Central memory CD8-positive, alpha-beta T cell (primary cell): Measurements from ENCODE around the gene PLEKHA4.
"Not testable (repeated sequence)": the region's sequence is repeated elsewhere in the genome, so short reads cannot be mapped to it uniquely, and the experiment has no call there.

Source experiments
- ATAC-seq: fragments of 150-1000 bp; cut with Tn5 transposase; replicated peaks from 2 replicates; pipeline ENCODE4 v1.10.0; 2022; ENCODE audit warnings: mild to moderate bottlenecking, moderate FRiP score, moderate number of reproducible peaks; ENCODE audit not compliant: poor library complexity, severe bottlenecking; ENCODE audit errors: extremely low read depth
- DNase-seq, 2 donors: peaks; one replicate each; pipeline ENCODE4 v3.0.0; 2021; ENCODE audit warnings: low spot score in 2 of 2
- H3K27ac Mint-ChIP-seq: one replicate; pipeline ENCODE4 v1.8.0; 2022; ENCODE audit warnings: low read depth, mild to moderate bottlenecking, moderate library complexity, mixed read lengths
- H3K27me3 Mint-ChIP-seq: one replicate; pipeline ENCODE4 v1.8.0; 2022; ENCODE audit warnings: mixed read lengths
- H3K36me3 Mint-ChIP-seq: one replicate; pipeline ENCODE4 v1.8.0; 2022; ENCODE audit warnings: mild to moderate bottlenecking, moderate library complexity, mixed read lengths; ENCODE audit not compliant: insufficient read depth
- H3K4me1 Mint-ChIP-seq: one replicate; pipeline ENCODE4 v1.8.0; 2022; ENCODE audit warnings: mixed read lengths
- H3K4me3 Mint-ChIP-seq: one replicate; pipeline ENCODE4 v1.8.0; 2022; ENCODE audit warnings: mild to moderate bottlenecking, moderate library complexity, mixed read lengths
- H3K9me3 Mint-ChIP-seq: one replicate; pipeline ENCODE4 v1.8.0; 2022; ENCODE audit warnings: mixed read lengths

The PLEKHA4 gene

GRCh38 chr19:48879696-48880095, 11.3 kb upstream of the PLEKHA4 start:
- not testable (repeated sequence) for H3K4me3 Mint-ChIP-seq

DNA sequence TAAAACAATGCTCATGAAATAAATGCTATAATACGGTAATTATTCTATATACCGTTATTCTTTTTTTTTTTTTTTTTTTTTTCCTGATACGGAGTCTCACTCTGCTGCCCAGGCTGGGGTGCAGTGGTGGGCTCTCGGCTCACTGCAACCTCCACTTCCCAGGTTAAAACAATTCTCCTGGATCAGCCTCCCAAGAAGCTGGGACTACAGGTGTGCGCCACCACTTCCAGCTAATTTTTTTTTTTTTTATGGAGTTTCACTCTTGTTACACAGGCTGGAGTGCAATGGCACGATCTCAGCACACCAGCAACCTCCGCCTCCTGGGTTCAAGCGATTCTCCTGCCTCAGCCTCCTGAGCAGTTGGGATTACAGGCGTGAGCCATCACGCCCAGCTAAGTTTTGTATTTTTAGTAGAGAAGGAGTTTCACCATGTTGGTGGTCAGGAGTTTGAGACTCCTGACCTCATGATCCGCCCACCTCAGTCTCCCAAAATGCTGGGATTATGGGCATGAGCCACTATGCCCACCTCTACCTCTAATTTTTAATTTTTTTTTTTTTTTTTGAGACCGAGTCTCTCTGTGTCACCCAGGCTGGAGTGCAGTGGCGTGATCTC, 10.7 kb upstream of the PLEKHA4 start:
- peak overlapping the region; percentile 62 for H3K27ac Mint-ChIP-seq
- H3K4me3 Mint-ChIP-seq, result no peak overlapping the region
- no peak for ATAC-seq

More at GRCh38 chr19:48879696-48880095, 11.3 kb upstream of the PLEKHA4 start:
- H3K36me3 Mint-ChIP-seq, result peaks cover 74% of the 10 kb centered on the region
- H3K27me3 Mint-ChIP-seq, DNase-seq, H3K9me3 Mint-ChIP-seq, ATAC-seq: not testable (repeated sequence)
- H3K27ac Mint-ChIP-seq, result peak overlapping the region; percentile 62
- H3K4me1 Mint-ChIP-seq, result peaks cover 26% of the 10 kb centered on the region

GRCh38 chr19:48878196-48879024, 10.0 kb upstream of the PLEKHA4 start:
- Mint-ChIP-seq H3K4me3 (peak overlapping the region; percentile 8), H3K27ac (peak overlapping the region; percentile 100), H3K9me3 (no peaks in the 10 kb centered on the region), H3K27me3 (no peaks in the 10 kb centered on the region), H3K36me3 (peaks cover 82% of the 10 kb centered on the region), H3K4me1 (peaks cover 39% of the 10 kb centered on the region)
- no peak for ATAC-seq
- no peak for DNase-seq

More for the DNA sequence above, 10.7 kb upstream of the PLEKHA4 start:
- Mint-ChIP-seq H3K9me3 (no peaks in the 10 kb centered on the region), H3K27me3 (no peaks in the 10 kb centered on the region), H3K4me1 (peaks cover 32% of the 10 kb centered on the region), H3K36me3 (peaks cover 79% of the 10 kb centered on the region)
- DNase-seq, result no peak

DNA sequence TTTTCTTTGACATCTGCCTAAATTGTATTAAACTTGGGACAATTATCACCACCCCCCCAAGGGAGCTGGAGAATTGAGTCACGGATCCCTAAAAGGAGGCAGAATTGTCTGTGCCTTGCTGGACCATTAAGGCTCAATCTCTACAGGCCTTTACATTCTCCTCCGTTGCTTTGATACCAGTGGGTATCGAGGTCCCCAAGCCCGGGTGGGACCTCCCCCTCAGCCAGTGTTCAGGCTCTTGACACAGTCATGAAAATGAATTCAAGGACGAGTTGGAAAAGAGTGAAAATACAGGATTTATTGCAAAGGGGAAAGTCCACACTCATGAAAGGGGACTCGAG, 9.4 kb upstream of the PLEKHA4 start:
- no peak for DNase-seq
- no peaks in the 10 kb centered on the region for H3K9me3 Mint-ChIP-seq
- H3K27ac Mint-ChIP-seq, result peak overlapping the region; percentile 100
- peaks cover 88% of the 10 kb centered on the region for H3K36me3 Mint-ChIP-seq
- H3K27me3 Mint-ChIP-seq, result no peaks in the 10 kb centered on the region
- peak overlapping the region; percentile 8 for H3K4me3 Mint-ChIP-seq
- ATAC-seq, result no peak
- H3K4me1 Mint-ChIP-seq, result peaks cover 45% of the 10 kb centered on the region

- Mint-ChIP-seq H3K27ac (peak overlapping the region; percentile 100), H3K36me3 (peaks cover 89% of the 10 kb centered on the region), H3K4me1 (peaks cover 54% of the 10 kb centered on the region), H3K4me3 (peak overlapping the region; percentile 99)
- peak in 1 of 2 donors; percentile 30 for DNase-seq
- H3K27me3 Mint-ChIP-seq, ATAC-seq, H3K9me3 Mint-ChIP-seq: not testable (repeated sequence)
These were observed 7.9 kb upstream of the PLEKHA4 start for GRCh38 chr19:48876043-48876981.

DNA sequence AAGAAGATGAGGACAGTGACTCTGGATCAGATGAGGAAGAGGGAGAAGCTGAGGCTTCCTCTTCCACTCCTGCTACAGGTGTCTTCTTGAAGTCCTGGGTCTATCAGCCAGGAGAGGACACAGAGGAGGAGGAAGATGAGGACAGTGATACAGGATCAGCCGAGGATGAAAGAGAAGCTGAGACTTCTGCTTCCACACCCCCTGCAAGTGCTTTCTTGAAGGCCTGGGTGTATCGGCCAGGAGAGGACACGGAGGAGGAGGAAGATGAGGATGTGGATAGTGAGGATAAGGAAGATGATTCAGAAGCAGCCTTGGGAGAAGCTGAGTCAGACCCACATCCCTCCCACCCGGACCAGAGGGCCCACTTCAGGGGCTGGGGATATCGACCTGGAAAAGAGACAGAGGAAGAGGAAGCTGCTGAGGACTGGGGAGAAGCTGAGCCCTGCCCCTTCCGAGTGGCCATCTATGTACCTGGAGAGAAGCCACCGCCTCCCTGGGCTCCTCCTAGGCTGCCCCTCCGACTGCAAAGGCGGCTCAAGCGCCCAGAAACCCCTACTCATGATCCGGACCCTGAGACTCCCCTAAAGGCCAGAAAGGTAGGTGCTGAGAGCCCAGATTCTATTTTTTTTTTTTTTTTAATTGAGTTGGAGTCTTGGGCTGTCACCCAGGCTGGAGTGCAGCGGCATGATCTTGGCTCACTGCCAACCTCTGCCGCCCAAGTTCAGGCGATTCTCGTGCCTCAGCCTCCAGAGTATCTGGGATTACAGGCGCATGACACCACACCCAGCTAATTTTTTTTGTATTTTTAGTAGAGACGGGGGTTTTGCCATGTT, 6.1 kb upstream of the PLEKHA4 start:
- DNase-seq (no peak), ATAC-seq (peak; percentile 1)
- Mint-ChIP-seq H3K36me3 (peaks cover 76% of the 10 kb centered on the region), H3K27me3 (no peaks in the 10 kb centered on the region), H3K9me3 (no peaks in the 10 kb centered on the region), H3K4me1 (peaks cover 54% of the 10 kb centered on the region), H3K27ac (peak overlapping the region; percentile 100), H3K4me3 (peak overlapping the region; percentile 99)

DNA sequence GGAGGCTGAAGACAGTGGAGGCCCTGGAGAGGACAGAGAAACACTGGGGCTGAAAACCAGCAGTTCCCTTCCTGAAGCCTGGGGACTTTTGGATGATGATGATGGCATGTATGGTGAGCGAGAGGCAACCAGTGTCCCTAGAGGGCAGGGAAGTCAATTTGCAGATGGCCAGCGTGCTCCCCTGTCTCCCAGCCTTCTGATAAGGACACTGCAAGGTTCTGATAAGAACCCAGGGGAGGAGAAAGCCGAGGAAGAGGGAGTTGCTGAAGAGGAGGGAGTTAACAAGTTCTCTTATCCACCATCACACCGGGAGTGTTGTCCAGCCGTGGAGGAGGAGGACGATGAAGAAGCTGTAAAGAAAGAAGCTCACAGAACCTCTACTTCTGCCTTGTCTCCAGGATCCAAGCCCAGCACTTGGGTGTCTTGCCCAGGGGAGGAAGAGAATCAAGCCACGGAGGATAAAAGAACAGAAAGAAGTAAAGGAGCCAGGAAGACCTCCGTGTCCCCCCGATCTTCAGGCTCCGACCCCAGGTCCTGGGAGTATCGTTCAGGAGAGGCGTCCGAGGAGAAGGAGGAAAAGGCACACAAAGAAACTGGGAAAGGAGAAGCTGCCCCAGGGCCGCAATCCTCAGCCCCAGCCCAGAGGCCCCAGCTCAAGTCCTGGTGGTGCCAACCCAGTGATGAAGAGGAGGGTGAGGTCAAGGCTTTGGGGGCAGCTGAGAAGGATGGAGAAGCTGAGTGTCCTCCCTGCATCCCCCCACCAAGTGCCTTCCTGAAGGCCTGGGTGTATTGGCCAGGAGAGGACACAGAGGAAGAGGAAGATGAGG, 5.3 kb upstream of the PLEKHA4 start:
- no peaks in the 10 kb centered on the region for H3K9me3 Mint-ChIP-seq
- H3K4me1 Mint-ChIP-seq, result peaks cover 54% of the 10 kb centered on the region
- no peaks in the 10 kb centered on the region for H3K27me3 Mint-ChIP-seq
- peaks cover 69% of the 10 kb centered on the region for H3K36me3 Mint-ChIP-seq
- H3K27ac Mint-ChIP-seq, result peak overlapping the region; percentile 100
- peak overlapping the region; percentile 99 for H3K4me3 Mint-ChIP-seq
- DNase-seq (no peak), ATAC-seq (no peak)

DNA sequence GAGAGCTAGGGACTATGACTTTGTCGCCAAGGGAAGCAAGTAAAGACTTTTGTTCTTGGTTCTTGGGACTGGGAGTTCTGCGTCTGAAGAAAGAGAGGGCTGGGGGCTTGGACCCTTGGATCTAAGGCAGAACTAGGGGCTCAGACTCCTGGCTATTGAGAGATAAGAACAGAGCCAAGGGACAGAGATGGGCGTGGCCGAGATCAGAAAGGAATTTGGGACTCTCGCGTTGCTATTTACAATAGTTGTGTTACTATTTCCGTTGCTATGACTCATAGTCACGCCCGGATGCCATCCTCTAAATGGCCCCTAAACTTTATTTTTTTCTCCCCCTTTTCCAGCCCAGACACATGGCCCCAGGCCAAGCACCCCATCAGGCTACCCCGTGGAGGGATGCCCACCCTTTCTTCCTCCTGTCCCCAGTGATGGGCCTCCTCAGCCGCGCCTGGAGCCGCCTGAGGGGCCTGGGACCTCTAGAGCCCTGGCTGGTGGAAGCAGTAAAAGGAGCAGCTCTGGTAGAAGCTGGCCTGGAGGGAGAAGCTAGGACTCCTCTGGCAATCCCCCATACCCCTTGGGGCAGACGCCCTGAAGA, 4.6 kb upstream of the PLEKHA4 start:
- H3K36me3 Mint-ChIP-seq, result peaks cover 62% of the 10 kb centered on the region

DNA sequence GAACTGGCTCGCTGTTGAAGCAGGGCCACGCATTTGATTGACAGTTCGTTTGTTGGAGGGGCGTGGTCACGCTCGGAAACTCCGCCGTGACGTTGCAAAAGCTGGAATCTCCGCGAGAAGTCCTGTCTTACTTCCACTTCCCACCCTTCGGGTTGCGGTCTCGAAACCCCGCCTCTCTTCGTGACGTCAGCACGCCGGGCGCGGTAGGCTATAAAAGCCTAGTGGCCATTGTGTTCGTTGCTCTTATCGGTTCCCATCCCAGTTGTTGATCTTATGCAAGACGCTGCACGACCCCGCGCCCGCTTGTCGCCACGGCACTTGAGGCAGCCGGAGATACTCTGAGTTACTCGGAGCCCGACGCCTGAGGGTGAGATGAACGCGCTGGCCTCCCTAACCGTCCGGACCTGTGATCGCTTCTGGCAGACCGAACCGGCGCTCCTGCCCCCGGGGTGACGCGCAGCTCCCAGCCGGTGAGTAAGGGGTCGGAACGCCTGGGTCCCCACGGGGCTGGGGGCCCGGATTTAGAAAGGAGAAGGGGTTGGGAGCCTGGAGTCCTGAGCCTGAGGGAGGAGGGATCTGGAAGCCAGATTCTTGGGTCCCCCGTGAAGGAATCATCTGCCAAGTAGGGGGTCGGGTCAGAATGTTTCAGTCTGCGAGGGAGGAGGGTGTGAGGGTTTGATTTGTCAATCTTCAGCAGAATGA, 3.9 kb upstream of the PLEKHA4 start, which contains the start of gene PPP1R15A:
TSS of gene PPP1R15A (plus strand) at position 240 of the 702 bp plus-strand sequence. CDS start 813 bp downstream, outside the sequence.
- Mint-ChIP-seq H3K27me3 (peaks cover 2% of the 10 kb centered on the region), H3K4me3 (peak within 1 kb of the TSS; percentile 99), H3K4me1 (peaks cover 45% of the 10 kb centered on the region), H3K36me3 (peaks cover 55% of the 10 kb centered on the region), H3K27ac (peak within 1 kb of the TSS; percentile 100), H3K9me3 (no peaks in the 10 kb centered on the region)
- peak; percentile 24 for ATAC-seq
- DNase-seq, result peak; percentile 100

More for the DNA sequence above, 4.6 kb upstream of the PLEKHA4 start:
- Mint-ChIP-seq H3K27ac (peak overlapping the region; percentile 100), H3K27me3 (no peaks in the 10 kb centered on the region), H3K4me3 (peak overlapping the region; percentile 99), H3K4me1 (peaks cover 49% of the 10 kb centered on the region), H3K9me3 (no peaks in the 10 kb centered on the region)
- peak; percentile 48 for ATAC-seq
- DNase-seq, result peak; percentile 71 to 85

DNA sequence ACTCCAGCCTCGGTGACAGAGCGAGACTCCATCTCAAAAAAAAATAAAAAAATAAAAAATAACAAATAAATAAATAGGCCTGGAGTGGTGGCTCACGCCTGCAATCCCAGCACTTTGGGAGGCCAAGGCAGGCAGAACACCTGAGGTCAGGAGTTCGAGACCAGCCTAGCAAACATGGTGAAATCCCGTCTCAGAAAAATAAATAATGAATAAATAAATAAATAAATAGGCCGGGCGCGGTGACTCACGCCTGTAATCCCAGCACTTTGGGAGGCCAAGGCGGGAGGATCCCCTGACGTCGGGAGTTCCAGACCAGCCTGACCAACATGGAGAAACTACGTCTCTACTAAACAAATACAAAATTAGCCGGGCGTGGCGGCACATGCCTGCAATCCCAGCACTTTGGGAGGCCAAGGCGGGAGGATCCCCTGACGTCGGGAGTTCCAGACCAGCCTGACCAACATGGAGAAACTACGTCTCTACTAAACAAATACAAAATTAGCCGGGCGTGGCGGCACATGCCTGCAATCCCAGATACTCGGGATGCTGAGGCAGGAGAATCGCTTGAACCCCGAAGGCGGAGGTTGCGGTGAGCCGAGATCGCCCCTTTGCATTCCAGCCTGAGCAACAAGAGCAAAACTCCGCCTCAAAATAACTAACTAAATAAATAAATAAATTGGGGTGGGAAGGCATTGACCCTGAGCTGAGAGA, 3.2 kb upstream of the PLEKHA4 start:
- Mint-ChIP-seq H3K27ac (peak overlapping the region; percentile 100), H3K4me3 (peak overlapping the region; percentile 99), H3K4me1 (peaks cover 45% of the 10 kb centered on the region), H3K36me3 (peaks cover 49% of the 10 kb centered on the region)
- DNase-seq, ATAC-seq, H3K9me3 Mint-ChIP-seq, H3K27me3 Mint-ChIP-seq: not testable (repeated sequence)
